SU-DHL-6 (cell line): ENCODE measurements around the gene PALS2.

Source experiments
- CTCF ChIP-seq: fragments of 200-600 bp; sonication (generic); IDR thresholded peaks from one replicate; pipeline ENCODE4 v1.5.1; 2017; ENCODE audit warnings: antibody characterized with exemption, mild to moderate bottlenecking, low read length, moderate library complexity; ENCODE audit not compliant: insufficient read depth, poor library complexity, severe bottlenecking
- EZH2phosphoT487 ChIP-seq: fragments of 200-600 bp; sonication (generic), shearing (Covaris generic); conservative IDR thresholded peaks from 2 replicates; pipeline ENCODE4 v1.6.1; 2018; ENCODE audit warnings: mild to moderate bottlenecking, antibody characterized with exemption, low read length, moderate library complexity, mixed read lengths

- TF ChIP-seq CTCF (no peak), EZH2phosphoT487 (no peak)
Observed at GRCh38 chr7:24578052-24578451, 4.8 kb downstream of the PALS2 start.
